PC-9 (cell line): ENCODE results near the gene BUD31. TPM values are rescaled to one million over a fixed set of nuclear protein-coding genes. Genes with fewer than 3 reads are reported as not detected.

ENCODE experiments used
- BruUV-seq: library from RNA; stranded (reverse); fragments of 400-500 nt; replicated peaks from 2 replicates; lab custom pipeline; 2021; lab: Mats Ljungman, UMichigan
- CTCF ChIA-PET: fragments of 300-600 bp; sonication (Branson Sonifier 250); formaldehyde crosslinking; loops from one replicate; lab custom pipeline; 2022; ENCODE audit warnings: antibody characterized with exemption; lab: Charles Lee
- POLR2A ChIA-PET: fragments of 300-600 bp; sonication (Branson Sonifier 250); formaldehyde crosslinking; loops from one replicate; lab custom pipeline; 2022; ENCODE audit warnings: antibody characterized with exemption; ENCODE audit not compliant: unreplicated experiment; lab: Charles Lee
- DNase-seq, 2 experiments: peaks; one replicate each; pipeline versions ENCODE4 v3.0.0 to v3.0.0-alpha.2; 2015 to 2022; ENCODE audit warnings: mixed read lengths in 1 of 2
- H2AFZ ChIP-seq: fragments of 200-600 bp; sonication (generic); 2 replicates; pipeline ENCODE4 v1.8.1; 2017; ENCODE audit warnings: antibody characterized with exemption
- H3F3A ChIP-seq: fragments of 200-600 bp; sonication (generic); 2 replicates; pipeline ENCODE4 v1.8.1; 2017; ENCODE audit warnings: antibody characterized with exemption, mild to moderate bottlenecking, low read depth; ENCODE audit not compliant: insufficient read depth
- H3K27ac ChIP-seq: fragments of 200-600 bp; sonication (generic); 2 replicates; pipeline ENCODE4 v1.6.1; 2016; ENCODE audit warnings: mixed run types
- H3K27me3 ChIP-seq: fragments of 200-600 bp; sonication (generic); 2 replicates; pipeline ENCODE4 v1.6.1; 2016; ENCODE audit warnings: low read depth, mixed run types; ENCODE audit not compliant: insufficient read depth
- H3K36me3 ChIP-seq: fragments of 200-600 bp; sonication (generic); 2 replicates; pipeline ENCODE4 v1.6.1; 2016; ENCODE audit warnings: low read depth, mixed run types
- H3K4me1 ChIP-seq: fragments of 200-600 bp; sonication (generic); replicated peaks from 2 replicates; pipeline ENCODE4 v1.6.1; 2016; ENCODE audit warnings: mixed run types; ENCODE audit not compliant: insufficient read depth
- H3K4me2 ChIP-seq: fragments of 200-600 bp; sonication (generic); 2 replicates; pipeline ENCODE4 v1.6.1; 2017; ENCODE audit warnings: mixed run types
- H3K4me3 ChIP-seq: fragments of 200-600 bp; sonication (generic); 2 replicates; pipeline ENCODE4 v1.6.1; 2016; ENCODE audit warnings: mixed run types
- H3K79me2 ChIP-seq: fragments of 200-600 bp; sonication (generic); 2 replicates; pipeline ENCODE4 v1.6.1; 2017; ENCODE audit warnings: low read depth, mixed run types
- H3K9me2 ChIP-seq: fragments of 200-600 bp; sonication (generic); 2 replicates; pipeline ENCODE4 v1.8.1; 2017; ENCODE audit warnings: mild to moderate bottlenecking; ENCODE audit not compliant: insufficient read depth
- H3K9me3 ChIP-seq: fragments of 200-600 bp; sonication (generic); 2 replicates; pipeline ENCODE4 v1.8.1; 2016; ENCODE audit warnings: low read depth; ENCODE audit not compliant: insufficient read depth
- H4K20me1 ChIP-seq: fragments of 200-600 bp; sonication (generic); 2 replicates; pipeline ENCODE4 v1.8.1; 2017; ENCODE audit not compliant: insufficient read depth
- EZH2 ChIP-seq: fragments of 200-600 bp; sonication (generic); IDR thresholded peaks from 2 replicates; pipeline ENCODE4 v1.8.0; 2017; ENCODE audit warnings: antibody characterized with exemption, low read depth
- intact Hi-C: fragments of 100-400 bp; cut with micrococcal nuclease; formaldehyde crosslinking; loops from one replicate; pipeline ENCODE4 v1.10.0; 2022; ENCODE audit not compliant: unreplicated experiment
- total RNA-seq: library from RNA; stranded (reverse); gene quantifications from 2 replicates; pipeline ENCODE4 v1.2.3, GENCODE V29; 2021
- TF ChIP-seq, protein P1 (sequence below): fragments of 200-600 bp; sonication (generic); conservative IDR thresholded peaks from 2 replicates; pipeline ENCODE4 v1.6.1; 2017; ENCODE audit warnings: mixed run types, antibody characterized with exemption, mild to moderate bottlenecking, moderate library complexity

Gene BUD31
- total RNA-seq, 1 experiment from 2014 or later = 167 TPM

DNA sequence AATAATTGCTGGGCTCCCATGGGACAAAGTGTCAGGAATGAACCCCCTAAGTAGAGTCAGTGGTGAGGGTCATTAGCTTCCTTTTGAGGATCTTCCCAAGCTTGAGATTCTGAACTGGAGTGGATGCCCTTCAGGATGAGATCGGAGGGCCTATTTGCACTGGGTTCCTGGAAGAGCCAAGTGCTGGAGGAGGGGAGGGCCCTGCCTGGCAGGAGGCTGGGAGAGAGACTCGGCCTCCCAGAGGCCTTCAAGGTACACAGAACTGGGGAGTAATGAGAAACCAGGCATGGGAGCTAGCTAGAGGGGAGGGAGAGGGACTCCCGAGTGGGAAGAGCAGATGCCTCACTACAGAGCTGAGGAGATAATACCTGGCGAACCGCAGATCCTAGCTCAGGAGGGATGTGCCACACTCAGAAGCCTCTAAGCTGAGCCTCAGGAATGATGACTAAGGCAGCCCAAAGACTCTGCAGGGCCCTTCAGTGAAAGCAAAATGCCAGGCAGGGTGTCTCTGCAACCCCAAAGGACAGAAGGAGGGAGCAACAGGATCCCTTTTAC, 9.8 kb upstream of the BUD31 start:
- ChIA-PET CTCF (no interaction called here), POLR2A (interaction anchor here (0.6 kb wide), 1 partner anchor 800 kb away, joined by 3 read pairs; no protein-coding TSS in a partner anchor)
- DNase-seq = no peak
- Histone ChIP-seq H3K27me3 (no peaks in the 10 kb centered on the region), H4K20me1 (peaks cover 52% of the 10 kb centered on the region), H3F3A (peaks cover 39% of the 10 kb centered on the region), H3K4me3 (no peak overlapping the region), H3K4me1 (no peaks in the 10 kb centered on the region), H2AFZ (no peak overlapping the region), H3K79me2 (peaks cover 4% of the 10 kb centered on the region; the same call in 1 of the 2 replicates), H3K9me2 (no peaks in the 10 kb centered on the region), H3K27ac (no peak overlapping the region), H3K9me3 (no peaks in the 10 kb centered on the region), H3K4me2 (no peak overlapping the region), H3K36me3 (peaks cover 37% of the 10 kb centered on the region)
- no TSS peak for BruUV-seq
- TF ChIP-seq EZH2 = no peak
- TF ChIP-seq, protein P1, sequence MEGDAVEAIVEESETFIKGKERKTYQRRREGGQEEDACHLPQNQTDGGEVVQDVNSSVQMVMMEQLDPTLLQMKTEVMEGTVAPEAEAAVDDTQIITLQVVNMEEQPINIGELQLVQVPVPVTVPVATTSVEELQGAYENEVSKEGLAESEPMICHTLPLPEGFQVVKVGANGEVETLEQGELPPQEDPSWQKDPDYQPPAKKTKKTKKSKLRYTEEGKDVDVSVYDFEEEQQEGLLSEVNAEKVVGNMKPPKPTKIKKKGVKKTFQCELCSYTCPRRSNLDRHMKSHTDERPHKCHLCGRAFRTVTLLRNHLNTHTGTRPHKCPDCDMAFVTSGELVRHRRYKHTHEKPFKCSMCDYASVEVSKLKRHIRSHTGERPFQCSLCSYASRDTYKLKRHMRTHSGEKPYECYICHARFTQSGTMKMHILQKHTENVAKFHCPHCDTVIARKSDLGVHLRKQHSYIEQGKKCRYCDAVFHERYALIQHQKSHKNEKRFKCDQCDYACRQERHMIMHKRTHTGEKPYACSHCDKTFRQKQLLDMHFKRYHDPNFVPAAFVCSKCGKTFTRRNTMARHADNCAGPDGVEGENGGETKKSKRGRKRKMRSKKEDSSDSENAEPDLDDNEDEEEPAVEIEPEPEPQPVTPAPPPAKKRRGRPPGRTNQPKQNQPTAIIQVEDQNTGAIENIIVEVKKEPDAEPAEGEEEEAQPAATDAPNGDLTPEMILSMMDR = no peak
- intact Hi-C loops = no loop called here

DNA sequence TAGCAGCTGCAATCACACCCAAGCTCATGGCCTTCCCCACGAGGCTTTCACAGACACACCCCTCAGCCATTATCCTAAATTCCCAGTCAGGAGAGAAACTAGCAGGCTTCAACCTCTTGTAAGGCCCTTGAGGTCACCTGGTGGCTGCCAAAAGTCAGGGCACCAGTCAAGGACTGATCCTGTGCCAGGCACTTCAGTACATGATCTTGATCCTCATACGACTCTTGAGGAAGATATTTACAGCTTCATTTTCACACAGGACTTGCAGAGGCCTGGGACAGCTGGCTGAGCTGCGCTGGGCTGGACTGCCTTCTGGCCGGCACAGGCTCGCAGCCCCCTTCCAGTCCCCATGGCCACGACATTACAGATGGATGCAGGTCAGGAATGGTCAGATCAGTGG, 9.2 kb upstream of the BUD31 start:
- no peaks in the 10 kb centered on the region for H3K9me2 ChIP-seq
- POLR2A ChIA-PET = no interaction called here
- intact Hi-C loops = no loop called here
- peaks cover 37% of the 10 kb centered on the region for H3K36me3 ChIP-seq
- H2AFZ ChIP-seq = no peak overlapping the region
- H3K4me1 ChIP-seq = no peaks in the 10 kb centered on the region
- no peak for DNase-seq
- CTCF ChIA-PET = interaction anchor here (0.6 kb wide), 1 partner anchor 126 kb away, joined by 4 read pairs; no protein-coding TSS in a partner anchor
- H3F3A ChIP-seq = peaks cover 33% of the 10 kb centered on the region
- no peaks in the 10 kb centered on the region for H3K9me3 ChIP-seq
- no peak overlapping the region for H3K27ac ChIP-seq
- H3K4me2 ChIP-seq = no peak overlapping the region
- no peak overlapping the region for H3K4me3 ChIP-seq
- peaks cover 9% of the 10 kb centered on the region; the same call in 1 of the 2 replicates for H3K79me2 ChIP-seq
- TF ChIP-seq, protein P1 = no peak
- TF ChIP-seq EZH2 = no peak
- no TSS peak for BruUV-seq
- H3K27me3 ChIP-seq = no peaks in the 10 kb centered on the region
- peaks cover 58% of the 10 kb centered on the region for H4K20me1 ChIP-seq

DNA sequence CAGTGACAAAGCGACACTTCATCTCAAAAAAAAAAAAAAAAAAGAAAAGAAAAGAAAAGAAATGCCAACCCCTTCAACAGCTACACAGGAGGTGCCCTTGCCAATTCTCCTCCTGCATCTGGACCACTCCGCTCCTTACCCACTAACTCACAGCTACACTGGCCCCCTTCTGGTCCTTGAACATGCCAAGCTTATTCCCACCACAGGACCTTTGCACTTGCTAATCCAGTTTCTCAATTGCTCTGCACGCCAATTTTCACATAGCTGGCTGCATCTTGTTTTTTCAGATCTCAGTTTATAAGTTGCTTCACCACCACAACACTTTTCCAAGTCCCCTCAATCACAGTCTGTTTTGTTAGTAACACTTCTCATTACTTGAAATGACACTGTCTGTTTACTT, 5.9 kb upstream of the BUD31 start:
- Histone ChIP-seq H3K9me3 (no peaks in the 10 kb centered on the region), H3F3A (peaks cover 21% of the 10 kb centered on the region), H3K36me3 (peaks cover 21% of the 10 kb centered on the region), H3K79me2 (peaks cover 42% of the 10 kb centered on the region), H3K9me2 (no peaks in the 10 kb centered on the region), H3K27ac (no peak overlapping the region), H2AFZ (no peak overlapping the region), H3K4me1 (peaks cover 13% of the 10 kb centered on the region), H3K4me3 (no peak overlapping the region), H3K4me2 (no peak overlapping the region), H4K20me1 (peaks cover 66% of the 10 kb centered on the region), H3K27me3 (no peaks in the 10 kb centered on the region)
- TF ChIP-seq, protein P1 = no peak
- no peak for TF ChIP-seq EZH2
- no peak for DNase-seq
- ChIA-PET CTCF (interaction anchor here (0.7 kb wide), 1 partner anchor 366 kb away, joined by 11 read pairs; no protein-coding TSS in a partner anchor), POLR2A (no interaction called here)
- BruUV-seq = no TSS peak
- intact Hi-C loops = no loop called here
